GM19035 (cell line): ENCODE results near the gene RAB8B.
A peak's percentile ranks its signal among the peaks of the same experiment; 100 is the strongest.

Experiments used
- ATAC-seq: cut with Tn5 transposase; IDR thresholded peaks from one replicate; pipeline ENCODE4 v1.9.1; 2021; ENCODE audit not compliant: unreplicated experiment

Gene RAB8B

DNA sequence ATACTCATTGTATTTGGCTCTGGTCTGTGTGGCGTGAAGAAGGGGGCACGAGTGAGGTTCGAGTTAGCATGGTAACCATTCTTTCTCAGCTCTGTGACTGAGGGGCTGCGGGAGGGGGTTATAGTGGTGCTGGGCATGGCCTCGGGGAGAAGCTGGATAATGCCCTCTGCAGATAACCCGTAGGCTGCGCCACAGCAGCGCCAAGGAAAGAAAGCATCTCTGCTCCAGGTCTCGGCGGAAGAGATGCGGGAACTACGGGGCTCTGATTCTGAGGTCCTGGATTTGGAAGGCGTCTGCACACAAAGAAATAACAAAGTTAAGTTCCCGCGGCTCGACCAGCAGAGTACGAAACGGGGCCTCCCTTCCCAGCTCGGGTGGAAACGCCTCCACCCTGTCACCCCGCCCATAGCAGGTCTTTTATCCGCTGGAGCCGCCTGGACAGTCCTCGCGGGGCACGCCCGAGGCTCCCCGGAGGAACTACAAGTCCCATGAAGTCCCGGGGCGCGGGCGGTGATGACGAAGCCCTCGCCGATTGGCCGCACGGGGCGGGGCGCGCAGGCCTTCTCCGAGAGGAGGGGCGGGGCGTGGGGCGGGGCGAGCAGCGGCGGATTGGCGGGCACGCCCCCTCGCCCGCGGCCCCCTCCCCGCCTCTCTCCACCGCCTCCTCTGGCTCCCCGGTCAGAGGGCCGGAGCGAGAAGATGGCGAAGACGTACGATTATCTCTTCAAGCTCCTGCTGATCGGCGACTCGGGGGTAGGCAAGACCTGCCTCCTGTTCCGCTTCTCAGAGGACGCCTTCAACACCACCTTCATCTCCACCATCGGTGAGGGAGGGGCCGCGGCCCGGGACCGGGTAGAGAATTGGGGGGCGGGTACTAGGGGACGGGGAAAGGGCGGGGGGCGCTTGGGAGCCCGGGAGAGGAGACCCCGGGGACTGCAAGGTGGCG is at the start of gene RAB8B:
RAB8B (plus strand) TSS at position 681 of the 946 bp plus-strand sequence; CDS start at position 700, 19 bp downstream.
- ATAC-seq, result peak; percentile 77

DNA sequence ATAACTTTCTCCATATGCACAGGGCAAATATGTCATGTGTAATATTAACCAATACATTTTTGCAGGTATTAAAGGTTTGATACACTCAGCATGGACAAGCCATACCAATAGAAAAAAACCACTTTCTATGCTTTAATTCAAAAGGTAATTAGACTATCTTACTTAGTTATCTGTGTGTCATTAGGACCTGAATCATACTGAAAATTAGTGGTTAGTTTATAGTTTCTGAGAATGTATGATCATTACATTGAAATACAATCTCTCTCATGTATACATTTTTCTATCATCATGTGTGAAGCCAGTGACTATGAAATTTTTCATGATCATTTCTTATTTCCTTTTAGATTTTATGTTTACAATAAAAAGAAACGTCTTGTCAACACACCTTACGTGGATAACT is 48.5 kb upstream of the RAB8B start:
- no peak for ATAC-seq

DNA sequence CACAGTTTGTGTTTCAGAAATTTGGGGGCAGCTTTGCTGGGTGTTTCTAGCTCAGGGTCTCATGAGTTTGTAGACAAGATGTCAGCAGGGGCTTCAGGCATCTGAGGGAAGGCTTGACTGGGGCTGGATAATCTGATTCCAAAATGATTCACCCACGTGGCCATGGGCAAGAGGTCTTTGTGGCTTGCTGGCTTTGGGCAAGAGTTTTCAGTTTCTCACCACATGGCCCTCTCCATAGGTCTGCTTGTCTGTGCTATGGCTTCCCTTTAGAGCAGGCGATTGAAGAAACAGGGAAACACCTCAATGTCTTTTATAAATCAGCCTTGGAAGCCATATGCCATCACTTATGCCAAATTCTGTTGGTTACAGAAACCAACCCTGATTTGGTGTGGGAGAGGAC is 44.0 kb upstream of the RAB8B start:
- ATAC-seq, result no peak

DNA sequence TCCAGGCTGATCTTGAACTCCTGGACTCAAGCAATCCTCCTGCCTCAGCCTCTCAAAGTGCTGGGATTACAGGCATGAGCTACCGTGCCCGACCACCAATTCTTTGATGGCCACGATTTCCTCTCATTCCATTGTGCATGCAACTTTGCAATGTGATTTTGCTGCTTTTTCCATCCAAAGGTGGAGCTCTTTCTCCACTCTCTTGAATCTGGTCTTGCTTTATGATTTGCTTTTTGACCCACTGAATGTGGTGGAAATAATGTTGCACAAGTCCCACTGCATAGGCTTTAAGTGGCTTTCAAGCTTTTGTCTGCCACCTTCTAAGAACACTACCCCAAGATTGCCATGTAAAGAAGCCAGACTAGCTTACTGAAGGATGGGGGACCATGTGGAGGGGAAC is 42.7 kb upstream of the RAB8B start:
- ATAC-seq, result no peak

DNA sequence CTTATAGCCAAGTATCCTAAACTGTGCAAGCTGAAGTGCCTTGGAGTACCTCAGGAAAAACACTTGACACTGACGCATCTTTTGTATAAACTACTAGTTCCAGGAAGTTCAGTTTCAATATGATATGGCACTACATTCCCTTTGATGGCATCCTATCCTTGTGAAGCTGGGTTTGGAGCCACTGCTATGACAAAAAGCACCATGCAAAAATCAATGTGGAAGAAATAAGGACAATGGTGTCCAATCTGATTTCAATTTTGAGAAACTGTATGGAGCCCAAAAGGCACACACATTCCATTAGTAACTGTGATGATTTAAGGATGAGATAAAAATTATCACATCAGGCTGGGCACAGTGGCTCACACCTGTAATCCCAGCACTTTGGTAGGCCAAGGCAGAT is 37.7 kb upstream of the RAB8B start:
- ATAC-seq, result no peak

DNA sequence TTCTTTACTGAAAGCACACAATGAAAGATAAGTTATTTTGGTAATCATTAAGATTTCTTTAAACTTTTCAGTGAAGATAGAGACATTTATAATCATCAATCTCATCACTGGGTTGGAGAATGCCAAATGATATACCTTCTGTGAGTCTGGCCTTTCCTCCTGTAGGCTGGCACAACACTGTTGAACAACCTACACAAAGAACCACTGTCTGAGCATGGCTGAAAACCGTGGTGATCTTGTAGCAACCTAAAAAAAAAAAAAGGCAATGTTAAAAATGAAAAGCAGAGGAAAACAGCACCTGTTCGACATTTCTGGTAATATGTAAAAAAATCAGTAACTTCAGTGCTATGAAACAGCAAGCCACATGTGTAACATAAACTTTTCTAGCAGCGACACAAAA is 33.9 kb upstream of the RAB8B start:
- ATAC-seq, result no peak

DNA sequence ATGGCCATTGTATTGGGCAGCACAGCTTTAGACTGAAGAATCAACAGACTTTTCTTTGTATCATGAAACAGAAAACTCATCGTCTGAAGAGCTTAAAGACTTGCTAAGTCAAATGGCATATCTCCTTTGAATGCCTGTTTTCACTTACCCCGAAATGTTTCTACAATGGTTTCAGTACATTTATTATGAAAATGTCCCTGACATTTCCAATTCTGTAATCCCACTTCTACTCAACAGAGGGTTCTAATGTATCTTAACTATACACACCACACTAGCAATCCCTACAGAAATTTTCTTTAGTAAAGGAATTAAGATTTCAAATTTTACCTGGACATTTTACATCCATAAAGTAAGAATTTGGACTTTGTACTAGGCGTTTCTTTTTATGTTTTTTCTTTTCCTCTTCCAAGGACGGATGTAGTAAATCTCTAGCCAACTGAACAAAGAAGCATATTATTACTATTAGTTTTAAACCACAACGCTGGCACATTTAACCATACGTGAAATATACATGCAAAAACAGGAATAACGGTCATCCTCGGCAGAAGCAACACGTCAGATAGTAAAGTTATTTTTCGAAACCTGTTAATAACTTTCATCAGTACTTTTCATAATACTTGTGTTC is 33.2 kb upstream of the RAB8B start:
- no peak for ATAC-seq

DNA sequence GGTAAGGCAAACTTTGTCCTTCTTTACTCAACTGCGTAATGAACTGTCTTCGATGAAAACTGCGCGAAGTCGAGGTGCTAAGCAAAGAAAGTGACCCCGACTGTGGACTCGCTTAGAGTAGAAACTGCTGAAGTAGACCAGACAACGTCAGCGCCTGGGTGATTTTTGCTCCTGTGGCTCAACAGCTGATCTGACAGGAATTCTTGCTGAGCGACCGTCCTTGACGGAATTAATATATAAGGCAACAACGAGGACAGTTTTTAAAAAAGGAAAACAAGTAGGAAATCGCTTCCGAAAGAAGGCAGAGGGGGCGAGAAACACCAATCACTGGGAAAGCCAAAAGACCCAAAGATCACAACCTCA is 32.7 kb upstream of the RAB8B start:
- no peak for ATAC-seq

DNA sequence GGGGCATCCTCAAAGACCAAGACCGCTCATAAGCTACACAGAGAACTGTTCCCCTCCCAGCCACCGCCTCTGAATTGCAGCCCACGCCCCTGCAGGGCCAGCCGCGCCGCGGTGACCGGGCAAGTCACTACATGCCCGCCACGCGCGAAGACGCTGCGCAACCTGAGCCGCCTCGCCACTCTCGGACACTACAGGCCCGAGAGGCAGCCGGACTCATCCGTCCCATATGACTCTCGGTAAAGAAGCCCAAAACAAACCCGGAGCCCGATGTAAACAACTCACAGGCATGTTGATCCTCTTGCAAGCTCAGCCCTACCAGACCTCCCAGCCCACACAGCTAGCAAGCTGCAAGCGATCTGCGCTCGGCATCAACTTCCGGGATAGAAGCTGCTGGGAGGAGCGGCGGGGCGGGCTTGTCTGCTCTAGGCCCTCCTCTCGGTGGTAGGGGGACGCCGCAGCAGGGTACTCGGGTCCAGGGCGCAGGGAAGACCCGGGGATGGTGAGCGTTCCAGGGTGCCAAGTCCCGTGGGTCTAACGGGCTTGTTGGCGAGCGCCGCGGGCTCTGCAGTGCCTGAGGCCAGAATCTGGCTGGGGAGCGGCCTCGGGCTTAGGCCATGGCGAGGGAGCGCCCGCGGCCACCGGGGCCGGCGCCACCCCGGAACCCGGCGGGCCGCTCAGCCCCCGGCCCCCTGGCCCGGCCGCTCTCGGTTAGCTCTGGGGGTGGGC is 32.1 kb upstream of the RAB8B start, which contains the start of gene RPS27L:
RPS27L (minus strand) TSS at position 360 of the 726 bp plus-strand sequence; CDS start at position 288, 72 bp downstream.
- ATAC-seq, result peak; percentile 86

DNA sequence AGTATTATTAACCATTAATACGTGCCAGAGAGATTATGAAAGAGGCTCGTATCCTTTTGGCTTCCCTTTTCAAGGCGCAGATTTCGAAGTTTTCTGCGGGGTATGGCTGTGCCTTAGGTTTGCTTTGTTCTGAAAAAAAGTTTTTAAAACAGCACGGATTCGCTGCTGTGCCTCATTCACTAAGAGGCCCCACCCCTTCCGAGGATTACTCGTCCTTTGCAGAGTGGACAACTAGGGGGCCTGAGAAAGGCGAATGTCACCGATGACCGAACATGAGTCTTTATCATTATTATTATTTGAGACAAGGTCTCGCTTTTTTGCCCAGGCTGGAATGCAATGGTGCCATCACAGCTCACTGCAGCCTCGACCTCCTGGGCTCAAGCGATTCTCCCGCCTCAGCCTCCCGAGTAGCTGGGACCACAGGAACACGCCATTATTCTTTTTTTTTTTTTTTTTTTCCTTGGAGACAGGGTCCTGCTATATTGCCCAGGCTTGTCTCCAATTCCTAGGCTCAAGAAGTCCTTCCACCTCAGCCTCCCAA is 31.4 kb upstream of the RAB8B start:
- ATAC-seq, result peak; percentile 33

DNA sequence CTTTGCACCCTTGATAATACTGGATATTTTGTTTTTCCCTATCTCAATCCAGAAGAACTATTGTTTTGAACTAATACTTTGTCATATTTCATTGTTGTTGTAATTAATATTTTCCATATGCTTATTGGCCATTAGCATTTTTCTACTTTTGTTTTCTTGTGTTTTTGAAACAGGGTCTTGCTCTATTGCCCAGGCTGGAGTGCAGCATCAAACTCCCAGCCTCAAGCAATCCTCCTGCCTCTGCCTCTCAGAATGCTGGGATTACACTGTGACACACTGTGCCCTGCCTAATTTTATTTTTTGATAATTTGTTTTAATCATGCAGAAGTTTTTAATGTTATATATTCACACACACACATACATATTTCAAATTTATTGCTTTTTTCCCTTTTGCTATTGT is 28.8 kb upstream of the RAB8B start:
- no peak for ATAC-seq

DNA sequence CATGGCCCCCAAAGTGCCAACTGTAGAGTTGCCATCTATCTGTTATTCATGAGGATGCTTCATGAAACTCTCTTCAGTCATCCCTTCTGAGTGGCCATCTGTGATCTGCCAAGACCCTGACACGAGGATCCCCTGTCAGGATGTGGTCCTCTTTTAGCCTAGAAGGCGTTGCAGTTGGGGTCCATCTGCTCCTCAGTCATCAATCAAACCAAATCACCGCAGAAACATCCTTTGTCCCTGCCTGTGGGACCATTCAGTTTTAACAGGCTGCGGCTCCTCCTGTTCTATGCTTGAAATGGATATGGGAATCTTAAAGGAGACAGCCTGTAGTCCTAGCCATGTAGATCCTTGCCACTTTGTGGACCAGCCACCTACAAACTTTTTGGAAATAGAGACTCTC is 26.2 kb upstream of the RAB8B start:
- no peak for ATAC-seq

DNA sequence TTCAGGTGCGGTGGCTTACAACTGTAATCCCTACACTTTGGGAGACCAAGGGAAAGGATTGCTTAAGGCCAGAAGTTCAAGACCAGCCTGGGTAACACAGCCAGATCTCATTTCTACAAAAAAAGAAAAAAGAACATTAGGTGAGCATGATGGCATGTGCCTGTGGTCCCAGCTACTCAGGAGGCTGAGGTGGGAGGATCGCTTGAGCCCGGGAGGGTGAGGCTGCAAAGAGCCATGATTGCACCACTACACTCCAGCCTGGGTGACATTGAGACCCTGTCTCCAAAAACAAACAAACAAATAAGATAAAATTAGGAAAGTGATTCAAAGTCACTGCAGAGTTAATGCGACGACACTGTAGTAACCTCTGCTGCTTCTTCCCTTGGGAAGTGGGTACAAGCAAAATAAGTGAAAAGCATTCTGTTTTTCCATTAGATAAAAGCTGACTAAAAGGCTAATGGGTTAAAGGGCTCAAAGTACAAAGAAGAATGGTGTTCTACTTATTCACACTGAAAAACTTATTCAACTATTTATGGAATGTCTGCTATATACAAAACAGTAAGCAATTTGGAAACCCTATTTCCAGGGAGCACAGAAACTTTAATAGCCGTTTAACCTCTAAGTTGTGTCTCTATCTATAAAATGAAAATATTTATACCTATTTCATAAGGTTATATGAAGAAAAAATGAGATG is 24.1 kb upstream of the RAB8B start:
- ATAC-seq, result no peak

DNA sequence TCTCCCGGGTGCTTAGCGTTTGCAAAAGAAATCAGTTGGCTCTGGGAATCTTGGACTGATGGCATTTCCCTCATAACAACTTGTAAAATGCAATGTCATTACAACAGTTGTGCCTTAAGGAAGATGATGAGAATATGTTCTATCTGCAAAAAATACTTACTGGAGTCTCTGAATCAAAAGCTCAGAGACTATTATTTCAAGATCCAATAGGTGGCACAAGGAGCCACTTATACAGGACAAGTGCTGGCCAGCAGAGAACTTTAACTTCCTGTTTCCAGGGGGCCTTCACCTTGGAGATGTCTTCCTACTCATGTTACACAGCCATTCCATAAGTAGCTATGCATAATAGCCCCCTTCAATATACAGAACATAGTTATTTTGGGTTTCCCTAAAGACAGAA is 23.2 kb upstream of the RAB8B start:
- no peak for ATAC-seq

DNA sequence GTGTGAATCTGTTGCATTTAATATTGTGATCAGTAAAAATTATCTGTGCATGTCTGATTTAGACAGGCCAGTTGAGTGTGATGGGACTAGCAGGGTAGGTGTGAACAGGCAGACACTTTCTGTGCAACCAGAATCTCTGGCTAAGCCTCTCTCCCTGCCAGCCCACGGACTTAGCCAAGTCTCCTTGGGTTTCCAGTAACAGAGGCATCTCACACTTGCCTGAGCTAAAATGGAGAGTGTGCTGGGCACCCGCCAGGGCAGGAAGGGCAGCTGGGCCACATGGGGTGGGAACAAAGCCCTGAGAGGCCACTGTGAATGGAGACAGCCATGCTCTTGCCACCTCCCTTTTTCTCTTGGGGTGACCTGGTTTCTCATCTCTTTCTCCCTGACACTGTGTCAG is 19.6 kb upstream of the RAB8B start:
- no peak for ATAC-seq

DNA sequence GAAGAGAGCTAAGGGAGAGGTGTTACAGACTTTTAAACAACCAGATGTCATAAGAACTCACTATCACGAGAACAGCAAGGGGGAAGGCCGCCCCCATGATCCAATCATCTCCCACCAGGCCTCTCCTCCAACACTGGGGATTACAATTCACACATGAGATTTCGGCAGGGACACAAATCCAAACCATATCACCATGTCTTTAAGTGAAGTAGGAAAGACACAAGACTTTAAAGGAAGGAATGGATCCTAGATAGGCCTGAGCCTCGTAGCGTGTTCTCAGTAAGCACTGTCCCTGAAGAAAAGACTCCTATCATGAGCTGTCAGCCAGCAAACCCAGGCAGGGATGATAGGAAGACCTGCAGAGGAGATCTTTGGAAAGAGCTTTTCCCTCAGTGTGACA is 17.0 kb upstream of the RAB8B start:
- ATAC-seq, result no peak

DNA sequence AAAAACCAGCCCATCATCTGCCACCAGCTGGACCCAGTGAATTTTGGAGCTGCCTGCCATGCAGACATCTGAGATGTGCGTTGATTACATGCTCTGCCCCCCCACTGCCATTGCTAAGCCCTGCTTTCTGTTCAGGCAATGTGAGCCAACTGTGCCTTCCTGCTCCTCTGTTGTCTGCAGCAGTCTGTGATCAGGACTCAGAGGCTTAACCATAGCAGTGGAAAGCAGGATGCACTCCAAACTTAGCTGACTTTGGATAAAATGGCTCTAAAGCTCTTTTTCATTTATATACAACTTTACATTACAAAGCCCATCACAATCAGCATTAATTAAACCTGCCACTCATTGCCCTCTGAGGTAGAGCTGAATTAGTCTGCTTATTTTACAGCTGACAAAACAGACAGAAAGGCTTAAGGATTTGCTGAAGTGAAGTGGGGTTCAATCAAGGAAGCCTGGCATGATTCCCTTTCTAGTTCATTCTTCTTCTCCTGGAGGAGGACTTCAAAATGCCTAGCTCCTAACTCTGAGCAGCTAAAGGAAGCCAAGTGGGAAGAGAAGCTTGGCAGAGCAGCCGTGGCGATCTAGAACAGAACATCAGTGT is 16.5 kb upstream of the RAB8B start:
- ATAC-seq, result no peak

DNA sequence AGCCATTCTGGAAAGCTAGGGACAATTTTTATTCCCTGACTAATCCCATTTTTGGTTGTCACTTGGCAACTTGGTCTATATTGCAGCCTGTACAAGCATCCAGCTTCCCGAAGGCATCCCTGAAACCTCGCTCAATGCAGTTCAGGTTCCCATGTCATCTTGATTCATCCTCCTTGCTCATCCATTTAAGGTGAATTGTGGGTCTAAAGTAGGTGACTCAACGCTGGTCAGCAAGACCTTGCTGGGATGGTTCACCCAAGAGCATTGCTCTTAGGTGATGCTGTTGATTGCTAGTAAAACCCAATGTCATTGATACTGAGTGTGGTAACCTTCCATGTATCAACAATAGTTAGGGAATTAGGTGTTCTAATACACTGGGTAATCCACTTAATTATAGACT is 13.1 kb upstream of the RAB8B start:
- no peak for ATAC-seq

DNA sequence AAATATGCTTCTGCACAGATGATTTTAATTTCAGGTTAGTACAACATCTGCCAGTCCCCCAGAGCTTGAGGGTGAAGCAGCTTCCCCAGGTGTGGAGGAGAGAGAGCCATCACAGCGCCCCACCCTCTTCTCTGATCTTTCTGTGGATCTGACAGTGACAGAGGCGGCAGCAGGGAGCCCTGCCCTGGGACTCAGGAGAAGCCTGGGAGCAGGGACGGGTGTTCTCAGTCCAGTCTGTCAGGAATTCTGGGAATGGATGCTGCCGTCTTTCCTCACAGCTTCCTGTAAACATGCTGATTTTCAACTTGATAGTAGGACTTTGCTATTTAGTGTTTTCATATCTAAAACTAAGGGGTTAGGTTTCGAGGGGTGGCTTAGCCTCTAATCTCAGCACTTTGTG is 11.4 kb upstream of the RAB8B start:
- no peak for ATAC-seq

DNA sequence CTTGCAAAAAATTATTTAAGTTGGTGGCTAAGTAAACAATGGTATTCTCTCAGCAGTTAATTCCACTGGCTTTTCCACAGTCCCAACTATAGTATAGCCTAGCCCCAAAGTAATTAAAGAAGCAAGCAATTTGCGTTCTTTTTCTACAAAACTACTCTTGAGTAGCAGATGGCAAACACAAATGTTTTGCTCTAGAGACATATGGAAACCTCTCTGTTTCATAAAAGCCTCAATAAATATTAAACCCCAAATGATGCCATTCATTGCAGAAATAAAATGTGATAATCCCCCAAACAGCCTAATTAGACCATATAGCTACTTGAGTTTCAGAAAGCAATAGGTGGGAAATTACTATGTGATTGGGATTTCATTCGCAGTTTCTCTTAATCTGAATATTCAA is 8.7 kb upstream of the RAB8B start:
- no peak for ATAC-seq
